PFSK-1 (cell line): ENCODE results near the gene EFR3B.

Experiments used
- FOXP2 ChIP-seq: optimal IDR thresholded peaks from 2 replicates; pipeline ENCODE3; 2011; ENCODE audit warnings: borderline replicate concordance, control low read depth, inconsistent platforms; ENCODE audit not compliant: insufficient read depth; ENCODE audit errors: extremely low read length, extremely low read depth
- TAF1 ChIP-seq: IDR thresholded peaks from 2 replicates; pipeline ENCODE4 v1.6.1; 2012; ENCODE audit warnings: low read length, control low read depth, borderline replicate concordance; ENCODE audit not compliant: insufficient read depth

DNA sequence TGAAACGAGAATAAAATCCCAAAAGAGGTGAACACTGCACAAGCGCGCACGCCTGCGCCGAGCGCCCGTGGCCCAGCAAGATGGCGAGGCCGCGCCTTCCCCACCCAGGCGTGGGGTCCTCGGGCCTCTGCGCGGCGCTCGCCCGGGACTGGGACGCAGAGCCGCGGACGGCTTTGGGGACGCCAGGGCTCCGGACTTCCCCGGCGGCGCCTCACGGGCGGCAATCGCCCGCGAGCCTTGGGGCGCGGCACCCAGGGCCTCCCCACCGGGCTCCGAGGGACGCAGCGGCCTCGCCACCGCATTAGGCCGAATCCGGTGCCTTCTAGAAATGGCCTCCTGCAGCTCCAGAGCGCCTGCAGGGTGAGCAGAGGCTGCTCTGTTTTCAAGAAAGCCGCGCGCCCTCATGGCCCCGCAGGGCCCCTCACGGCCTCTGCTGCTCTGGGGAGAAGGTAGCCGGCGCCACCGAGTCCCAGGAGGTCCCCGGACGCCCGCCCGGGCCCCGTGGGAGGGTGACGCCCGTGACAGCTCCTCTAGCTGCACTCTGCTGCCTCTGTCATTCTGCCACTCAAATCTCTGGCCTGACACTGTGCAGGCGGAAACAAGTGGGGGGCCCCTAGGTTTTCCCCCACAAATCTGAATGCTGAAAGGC, 162.4 kb downstream of the EFR3B start:
- TF ChIP-seq FOXP2 (no peak), TAF1 (no peak)
